Keratinocyte (primary cell): ENCODE results near the gene ZBTB45.

Source experiments
- CTCF ChIP-seq, 3 experiments: IDR thresholded peaks in 1 of 3; conservative IDR thresholded peaks in 1 of 3; optimal IDR thresholded peaks in 1 of 3; 2 replicates in 2 of 3; 3 replicates in 1 of 3; pipeline versions ENCODE3 to v1.5.1; 2011; ENCODE audit warnings: low read length in 3 of 3, mild to moderate bottlenecking in 3 of 3, moderate library complexity in 2 of 3, control low read depth in 1 of 3, inconsistent platforms in 1 of 3; ENCODE audit not compliant: insufficient read depth in 2 of 3; ENCODE audit errors: extremely low read depth in 1 of 3
- EZH2 ChIP-seq: IDR thresholded peaks from one replicate; pipeline ENCODE4 v1.6.1; 2012; ENCODE audit warnings: inconsistent platforms, mild to moderate bottlenecking, low read length, moderate library complexity

- TF ChIP-seq CTCF (optimal IDR thresholded peaks at IDR 0.05 in 1 of 3, IDR thresholded peaks at IDR 0.05 in 1 of 3, conservative IDR thresholded peaks at IDR 0.05 in 1 of 3; ENCODE audit: extremely low read depth in 1 of 3, insufficient read depth in 2 of 3, low read length in 3 of 3): no peak
- TF ChIP-seq EZH2: no peak
Measured at GRCh38 chr19:58543826-58544590, 24.4 kb upstream of the ZBTB45 start, which contains the start of gene TRIM28.
